T-helper 2 cell (primary cell): ENCODE measurements around the gene SUGCT.

Experiments
- DNase-seq, 5 experiments: peaks; one replicate each; pipeline versions ENCODE4 v3.0.0 to v3.0.0-alpha.2; 2012 to 2022

The SUGCT gene

GRCh38 chr7:40839881-40840280 is 705.1 kb downstream of the SUGCT start:
- no peak for DNase-seq

GRCh38 chr7:40840990-40841389 is 706.2 kb downstream of the SUGCT start:
- DNase-seq: no peak

GRCh38 chr7:40842641-40843040 is 707.8 kb downstream of the SUGCT start:
- DNase-seq: no peak

- DNase-seq: no peak
Observed at GRCh38 chr7:40843338-40843985, 708.7 kb downstream of the SUGCT start.

GRCh38 chr7:40845943-40846342 is 711.1 kb downstream of the SUGCT start:
- DNase-seq: no peak

- no peak for DNase-seq
Observed at GRCh38 chr7:40847921-40848320, 713.1 kb downstream of the SUGCT start.

GRCh38 chr7:40848541-40849221 is 713.9 kb downstream of the SUGCT start:
- DNase-seq: no peak

GRCh38 chr7:40850017-40850416 is 715.2 kb downstream of the SUGCT start:
- no peak for DNase-seq

GRCh38 chr7:40851001-40851400 is 716.2 kb downstream of the SUGCT start:
- no peak for DNase-seq

GRCh38 chr7:40859076-40859475 is 724.3 kb downstream of the SUGCT start:
- DNase-seq: no peak

- no peak for DNase-seq
Observed at GRCh38 chr7:40859965-40860543, 725.2 kb downstream of the SUGCT start.

- DNase-seq: no peak
Observed at GRCh38 chr7:40865441-40866233, 730.8 kb downstream of the SUGCT start.

GRCh38 chr7:40866601-40867000 is 731.8 kb downstream of the SUGCT start:
- no peak for DNase-seq

GRCh38 chr7:40870108-40870507 is 735.3 kb downstream of the SUGCT start:
- no peak for DNase-seq

- no peak for DNase-seq
Observed at GRCh38 chr7:40873248-40873647, 738.4 kb downstream of the SUGCT start.

- DNase-seq: no peak
Observed at GRCh38 chr7:40874756-40875155, 740.0 kb downstream of the SUGCT start.

GRCh38 chr7:40876601-40877000 is 741.8 kb downstream of the SUGCT start:
- DNase-seq: no peak

- no peak for DNase-seq
Observed at GRCh38 chr7:40879941-40880543, 745.2 kb downstream of the SUGCT start.

GRCh38 chr7:40880581-40880980 is 745.8 kb downstream of the SUGCT start:
- DNase-seq: no peak

GRCh38 chr7:40881405-40881926 is 746.7 kb downstream of the SUGCT start:
- no peak for DNase-seq

- no peak for DNase-seq
Observed at GRCh38 chr7:40882071-40882658, 747.4 kb downstream of the SUGCT start.

- no peak for DNase-seq
Observed at GRCh38 chr7:40883826-40884225, 749.0 kb downstream of the SUGCT start.
